ENCODE results near the gene LEO1.

Gene LEO1

GRCh38 chr15:51971375-51972133 lies at the start of gene LEO1:
Gene LEO1 (minus strand): TSS chr15:51971778. CDS start chr15:51971745, 33 bp downstream.
- DNase-seq (ENCODE audit: extremely low read depth, insufficient read length), result peak; percentile 88
- Histone ChIP-seq H3K27me3 (replicated peaks; ENCODE audit: control insufficient read depth, insufficient read depth, low read length) (no peaks in the 10 kb centered on the region), H3K36me3 (ENCODE audit: control insufficient read depth, insufficient read depth, low read length) (no peaks in the 10 kb centered on the region), H3K4me3 (replicated peaks; ENCODE audit: low read depth, low read length) (peak within 1 kb of the TSS; percentile 71)
- TF ChIP-seq CTCF (IDR thresholded peaks at IDR 0.05; ENCODE audit: insufficient read depth, low read length, poor library complexity, severe bottlenecking), result peak; percentile 43

- DNase-seq (ENCODE audit: extremely low read depth, insufficient read length), result peak; percentile 61
- no peaks in the 10 kb centered on the region for H3K27me3 ChIP-seq (replicated peaks; ENCODE audit: control insufficient read depth, insufficient read depth, low read length)
- no peak for TF ChIP-seq CTCF (IDR thresholded peaks at IDR 0.05; ENCODE audit: insufficient read depth, low read length, poor library complexity, severe bottlenecking)
- no peaks in the 10 kb centered on the region; the same call in 1 of the 2 replicates for H3K36me3 ChIP-seq (ENCODE audit: control insufficient read depth, insufficient read depth, low read length)
- H3K4me3 ChIP-seq (replicated peaks; ENCODE audit: low read depth, low read length), result peak overlapping the region; percentile 79
Measured at GRCh38 chr15:52021128-52021671, 49.6 kb upstream of the LEO1 start.

GRCh38 chr15:52020221-52021085 lies 48.9 kb upstream of the LEO1 start:
- no peaks in the 10 kb centered on the region; the same call in 1 of the 2 replicates for H3K36me3 ChIP-seq (ENCODE audit: control insufficient read depth, insufficient read depth, low read length)
- TF ChIP-seq CTCF (IDR thresholded peaks at IDR 0.05; ENCODE audit: insufficient read depth, low read length, poor library complexity, severe bottlenecking), result no peak
- no peaks in the 10 kb centered on the region for H3K27me3 ChIP-seq (replicated peaks; ENCODE audit: control insufficient read depth, insufficient read depth, low read length)
- no peak for DNase-seq (ENCODE audit: extremely low read depth, insufficient read length)
- peak overlapping the region; percentile 79 for H3K4me3 ChIP-seq (replicated peaks; ENCODE audit: low read depth, low read length)

GRCh38 chr15:52019394-52020220 lies 48.0 kb upstream of the LEO1 start:
- TF ChIP-seq CTCF (IDR thresholded peaks at IDR 0.05; ENCODE audit: insufficient read depth, low read length, poor library complexity, severe bottlenecking), result no peak
- DNase-seq (ENCODE audit: extremely low read depth, insufficient read length), result peak; percentile 84
- no peaks in the 10 kb centered on the region for H3K27me3 ChIP-seq (replicated peaks; ENCODE audit: control insufficient read depth, insufficient read depth, low read length)
- H3K4me3 ChIP-seq (replicated peaks; ENCODE audit: low read depth, low read length), result peak overlapping the region; percentile 79
- H3K36me3 ChIP-seq (ENCODE audit: control insufficient read depth, insufficient read depth, low read length), result no peaks in the 10 kb centered on the region

GRCh38 chr15:52018693-52019393 lies 47.3 kb upstream of the LEO1 start, which contains the start of gene MAPK6:
Gene MAPK6 (plus strand): TSS chr15:52019219. CDS start chr15:52046461, 27,242 bp downstream.
- DNase-seq (ENCODE audit: extremely low read depth, insufficient read length), result peak; percentile 98
- H3K36me3 ChIP-seq (ENCODE audit: control insufficient read depth, insufficient read depth, low read length), result no peaks in the 10 kb centered on the region
- TF ChIP-seq CTCF (IDR thresholded peaks at IDR 0.05; ENCODE audit: insufficient read depth, low read length, poor library complexity, severe bottlenecking), result no peak
- peak within 1 kb of the TSS; percentile 79 for H3K4me3 ChIP-seq (replicated peaks; ENCODE audit: low read depth, low read length)
- no peaks in the 10 kb centered on the region for H3K27me3 ChIP-seq (replicated peaks; ENCODE audit: control insufficient read depth, insufficient read depth, low read length)
